ENCODE results near the gene TRDN. TPM values are rescaled to one million over a fixed set of nuclear protein-coding genes. Genes with fewer than 3 reads are reported as not detected.

TRDN gene
- total RNA-seq, 1 experiment from 2014 or later, result 39.8 TPM

GRCh38 chr6:123352279-123352678 is 284.5 kb downstream of the TRDN start (continued):
- no peak for TF ChIP-seq CREB1 (CRISPR knock-in tag; IDR thresholded peaks at IDR 0.05)
- TF ChIP-seq ZNF512 (CRISPR knock-in tag; IDR thresholded peaks at IDR 0.05; ENCODE audit: borderline replicate concordance), result no peak
- TF ChIP-seq SMAD3 (CRISPR knock-in tag; IDR thresholded peaks at IDR 0.05; ENCODE audit: borderline replicate concordance), result no peak
- TF ChIP-seq GTF2I (CRISPR knock-in tag; conservative IDR thresholded peaks at IDR 0.05), result no peak
- no peak for TF ChIP-seq ZNF263 (CRISPR knock-in tag; IDR thresholded peaks at IDR 0.05; ENCODE audit: low read depth)
- TF ChIP-seq ATF3 (CRISPR knock-in tag; conservative IDR thresholded peaks at IDR 0.05), result no peak
- no peak for TF ChIP-seq ZNF532 (CRISPR knock-in tag; IDR thresholded peaks at IDR 0.05; ENCODE audit: borderline replicate concordance)

- ATAC-seq (no peak; the same call in 1 of the 2 replicates), DNase-seq (ENCODE audit: low spot score) (no peak)
- H3K4me1 Mint-ChIP-seq, result no peaks in the 10 kb centered on the region
- H3K9me3 Mint-ChIP-seq, result no peaks in the 10 kb centered on the region
- H3K36me3 Mint-ChIP-seq, result no peaks in the 10 kb centered on the region
- ChIA-PET CTCF (no interaction called here), POLR2A (no interaction called here)
- TF ChIP-seq FOXJ3 (CRISPR knock-in tag; IDR thresholded peaks at IDR 0.05; ENCODE audit: borderline replicate concordance) (no peak), IRF1 (CRISPR knock-in tag; IDR thresholded peaks at IDR 0.05) (no peak), MLX (CRISPR knock-in tag; IDR thresholded peaks at IDR 0.05) (no peak), ZNF512 (CRISPR knock-in tag; IDR thresholded peaks at IDR 0.05; ENCODE audit: borderline replicate concordance) (no peak), CTCF (IDR thresholded peaks at IDR 0.05) (no peak), ZNF219 (CRISPR knock-in tag; IDR thresholded peaks at IDR 0.05; ENCODE audit: borderline replicate concordance) (no peak), ZNF317 (CRISPR knock-in tag; IDR thresholded peaks at IDR 0.05; ENCODE audit: borderline replicate concordance, low read depth) (no peak), TCF7 (CRISPR knock-in tag; IDR thresholded peaks at IDR 0.05; ENCODE audit: low read depth) (no peak), PRRX2 (CRISPR knock-in tag; IDR thresholded peaks at IDR 0.05) (no peak), MAX (CRISPR knock-in tag; IDR thresholded peaks at IDR 0.05) (no peak), TP53 (CRISPR knock-in tag; IDR thresholded peaks at IDR 0.05) (no peak), MXD4 (CRISPR knock-in tag; IDR thresholded peaks at IDR 0.05; ENCODE audit: borderline replicate concordance) (no peak), ERG (CRISPR knock-in tag; IDR thresholded peaks at IDR 0.05) (no peak), EMX1 (CRISPR knock-in tag; IDR thresholded peaks at IDR 0.05) (no peak), GRHL2 (CRISPR knock-in tag; IDR thresholded peaks at IDR 0.05; ENCODE audit: insufficient replicate concordance, severe bottlenecking) (no peak), ZNF138 (CRISPR knock-in tag; conservative IDR thresholded peaks at IDR 0.05) (no peak), ZNF232 (CRISPR knock-in tag; IDR thresholded peaks at IDR 0.05) (no peak), GABPB1 (CRISPR knock-in tag; IDR thresholded peaks at IDR 0.05) (no peak), NFYB (CRISPR knock-in tag; conservative IDR thresholded peaks at IDR 0.05; ENCODE audit: low read depth) (no peak)
- H3K4me3 Mint-ChIP-seq, result no peak overlapping the region
- no peaks in the 10 kb centered on the region for H3K27me3 Mint-ChIP-seq (ENCODE audit: low read depth)
- no peak overlapping the region for H3K27ac Mint-ChIP-seq
These were observed 292.9 kb downstream of the TRDN start for GRCh38 chr6:123343836-123344235.
